Measurements from ENCODE around the gene WDR41. TPM values are rescaled to one million over a fixed set of nuclear protein-coding genes. Genes with fewer than 3 reads are reported as not detected.
"Not testable (repeated sequence)": the region's sequence is repeated elsewhere in the genome, so short reads cannot be mapped to it uniquely, and the experiment has no call there.

WDR41 gene
- total RNA-seq, 1 donor from 2014 or later = 66.2 TPM

DNA sequence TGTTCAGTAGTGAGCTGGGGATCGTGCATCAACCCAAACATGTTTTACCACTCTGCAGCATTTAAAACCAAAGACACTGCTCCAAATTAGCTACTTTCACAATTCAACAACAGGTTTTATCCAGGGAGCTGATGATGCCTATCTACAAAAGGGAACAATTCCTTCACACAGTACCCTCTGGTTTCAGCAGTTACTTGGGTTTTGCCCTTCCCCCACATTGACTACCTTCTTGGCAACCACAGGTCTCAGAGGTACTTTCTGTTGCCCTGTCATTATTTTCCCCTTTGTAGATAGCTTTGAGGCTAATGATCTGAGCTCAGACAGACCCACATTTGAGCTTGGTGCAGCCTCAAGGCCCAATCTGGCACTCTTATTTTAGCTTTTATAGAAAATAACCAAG, 96.1 kb downstream of the WDR41 start:
- no peak overlapping the region for H3K4me3 ChIP-seq (ENCODE audit: low read depth, low read length)
- no peak for DNase-seq (ENCODE audit: low read depth)
- TF ChIP-seq, protein P1, sequence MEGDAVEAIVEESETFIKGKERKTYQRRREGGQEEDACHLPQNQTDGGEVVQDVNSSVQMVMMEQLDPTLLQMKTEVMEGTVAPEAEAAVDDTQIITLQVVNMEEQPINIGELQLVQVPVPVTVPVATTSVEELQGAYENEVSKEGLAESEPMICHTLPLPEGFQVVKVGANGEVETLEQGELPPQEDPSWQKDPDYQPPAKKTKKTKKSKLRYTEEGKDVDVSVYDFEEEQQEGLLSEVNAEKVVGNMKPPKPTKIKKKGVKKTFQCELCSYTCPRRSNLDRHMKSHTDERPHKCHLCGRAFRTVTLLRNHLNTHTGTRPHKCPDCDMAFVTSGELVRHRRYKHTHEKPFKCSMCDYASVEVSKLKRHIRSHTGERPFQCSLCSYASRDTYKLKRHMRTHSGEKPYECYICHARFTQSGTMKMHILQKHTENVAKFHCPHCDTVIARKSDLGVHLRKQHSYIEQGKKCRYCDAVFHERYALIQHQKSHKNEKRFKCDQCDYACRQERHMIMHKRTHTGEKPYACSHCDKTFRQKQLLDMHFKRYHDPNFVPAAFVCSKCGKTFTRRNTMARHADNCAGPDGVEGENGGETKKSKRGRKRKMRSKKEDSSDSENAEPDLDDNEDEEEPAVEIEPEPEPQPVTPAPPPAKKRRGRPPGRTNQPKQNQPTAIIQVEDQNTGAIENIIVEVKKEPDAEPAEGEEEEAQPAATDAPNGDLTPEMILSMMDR (conservative IDR thresholded peaks at IDR 0.05; ENCODE audit: low read depth, low read length) = no peak

- TF ChIP-seq, protein P1 (conservative IDR thresholded peaks at IDR 0.05; ENCODE audit: low read depth, low read length) = peak; percentile 30
- no peak overlapping the region for H3K4me3 ChIP-seq (ENCODE audit: low read depth, low read length)
- DNase-seq (ENCODE audit: low read depth) = peak; percentile 26
Observed at GRCh38 chr5:77394064-77394715, 97.9 kb downstream of the WDR41 start.

DNA sequence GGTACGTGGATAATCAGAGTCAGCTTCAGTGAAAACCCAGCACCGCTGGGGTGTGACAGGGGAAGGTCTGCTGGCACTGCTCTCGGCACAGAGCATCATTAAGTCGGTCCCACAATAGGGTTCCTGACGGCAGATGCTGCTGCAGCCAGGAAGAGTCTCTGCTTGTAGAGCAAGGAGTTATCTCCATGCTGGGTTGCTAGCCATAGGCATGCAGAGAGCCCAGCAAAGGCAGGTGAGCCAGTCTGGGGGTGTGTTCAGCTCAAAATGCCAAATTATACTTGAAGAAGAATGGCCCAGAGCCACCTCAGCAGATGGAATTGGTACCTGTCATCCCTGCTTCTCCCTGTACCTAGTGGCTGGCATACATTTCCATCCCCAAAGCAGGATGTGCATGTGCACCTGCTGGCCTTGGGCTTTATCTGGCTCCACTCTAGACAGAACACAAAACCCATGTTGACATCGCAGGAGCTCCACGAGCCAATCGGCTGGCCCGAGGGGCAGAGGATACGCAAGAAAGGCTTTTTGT, 100.8 kb downstream of the WDR41 start:
- DNase-seq (ENCODE audit: low read depth) = no peak
- TF ChIP-seq, protein P1 (conservative IDR thresholded peaks at IDR 0.05; ENCODE audit: low read depth, low read length) = no peak

DNA sequence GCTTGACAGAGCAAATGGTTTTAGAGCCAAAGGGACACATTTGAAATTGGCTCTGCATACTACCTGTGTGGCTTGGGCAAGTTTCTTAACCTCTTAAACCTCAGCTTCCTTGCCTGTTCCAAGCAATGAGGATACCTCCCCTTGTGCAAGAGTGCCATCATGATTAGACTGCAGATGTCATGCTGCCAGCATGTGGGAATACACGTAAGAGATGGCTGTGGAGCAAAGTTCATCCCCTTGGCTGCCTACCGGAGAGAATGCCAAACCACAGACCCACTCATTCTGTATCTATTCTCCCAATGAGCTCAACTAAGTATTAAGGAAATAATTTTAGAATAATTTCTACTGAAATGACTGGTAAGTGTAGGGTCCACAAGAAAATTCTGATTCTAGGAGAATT, 101.3 kb downstream of the WDR41 start:
- H3K4me3 ChIP-seq (ENCODE audit: low read depth, low read length) = no peak overlapping the region
- TF ChIP-seq, protein P1 (conservative IDR thresholded peaks at IDR 0.05; ENCODE audit: low read depth, low read length) = no peak
- peak; percentile 71 for DNase-seq (ENCODE audit: low read depth)

More for the DNA sequence above, 100.8 kb downstream of the WDR41 start:
- H3K4me3 ChIP-seq (ENCODE audit: low read depth, low read length) = no peak overlapping the region

DNA sequence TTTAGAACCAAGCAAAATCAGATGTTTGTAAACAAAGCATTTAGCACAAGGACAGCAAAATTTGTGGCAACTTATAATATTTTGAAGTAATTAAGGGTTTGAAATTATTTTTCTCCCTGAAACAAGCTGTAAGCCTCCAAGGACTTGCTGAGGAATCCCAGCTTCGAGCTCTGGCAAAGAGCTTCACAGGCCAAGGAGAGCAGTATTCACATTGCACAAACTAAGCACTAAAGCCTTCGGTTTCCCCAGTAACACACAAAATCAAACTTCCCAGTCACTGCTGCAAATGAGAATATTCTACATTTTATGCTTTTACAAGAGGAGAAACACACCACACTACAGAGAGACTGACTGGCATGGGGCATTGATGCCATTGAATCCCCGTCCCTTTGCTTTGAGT, 101.9 kb downstream of the WDR41 start:
- DNase-seq (ENCODE audit: low read depth) = no peak
- H3K4me3 ChIP-seq (ENCODE audit: low read depth, low read length) = no peak overlapping the region
- TF ChIP-seq, protein P1 (conservative IDR thresholded peaks at IDR 0.05; ENCODE audit: low read depth, low read length) = no peak

DNA sequence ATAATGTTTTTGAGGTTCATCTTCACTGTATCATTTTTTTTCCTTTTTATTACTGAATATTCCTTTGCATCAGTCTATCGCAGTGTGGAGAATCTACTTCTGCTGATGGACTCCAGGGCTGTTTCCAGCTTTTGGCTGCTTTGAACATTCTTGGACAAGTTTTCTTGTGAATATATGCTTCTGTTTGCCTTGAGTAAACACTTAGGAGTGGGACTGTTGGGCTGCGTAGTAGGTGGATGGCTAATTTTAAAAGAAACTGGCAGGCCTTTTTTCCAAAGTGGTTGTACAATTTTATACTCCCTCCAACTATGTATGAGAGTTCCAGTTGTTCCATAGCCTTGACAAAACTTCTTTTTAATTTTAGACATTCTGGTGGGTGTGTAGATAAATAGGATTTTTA, 102.4 kb downstream of the WDR41 start:
- DNase-seq (ENCODE audit: low read depth) = no peak
- no peak overlapping the region for H3K4me3 ChIP-seq (ENCODE audit: low read depth, low read length)

GRCh38 chr5:77386340-77386739, 105.8 kb downstream of the WDR41 start:
- H3K4me3 ChIP-seq (ENCODE audit: low read depth, low read length); DNase-seq (ENCODE audit: low read depth): not testable (repeated sequence)

More for the DNA sequence above, 102.4 kb downstream of the WDR41 start:
- TF ChIP-seq, protein P1 (conservative IDR thresholded peaks at IDR 0.05; ENCODE audit: low read depth, low read length) = no peak

- DNase-seq (ENCODE audit: low read depth); H3K4me3 ChIP-seq (ENCODE audit: low read depth, low read length): not testable (repeated sequence)
Observed at GRCh38 chr5:77383336-77383735, 108.8 kb downstream of the WDR41 start.

Measured in epithelial cell of proximal tubule (primary cell).